ENCODE measurements around the gene TCN2.
"Not testable (repeated sequence)": the region's sequence is repeated elsewhere in the genome, so short reads cannot be mapped to it uniquely, and the experiment has no call there.

The TCN2 gene

DNA sequence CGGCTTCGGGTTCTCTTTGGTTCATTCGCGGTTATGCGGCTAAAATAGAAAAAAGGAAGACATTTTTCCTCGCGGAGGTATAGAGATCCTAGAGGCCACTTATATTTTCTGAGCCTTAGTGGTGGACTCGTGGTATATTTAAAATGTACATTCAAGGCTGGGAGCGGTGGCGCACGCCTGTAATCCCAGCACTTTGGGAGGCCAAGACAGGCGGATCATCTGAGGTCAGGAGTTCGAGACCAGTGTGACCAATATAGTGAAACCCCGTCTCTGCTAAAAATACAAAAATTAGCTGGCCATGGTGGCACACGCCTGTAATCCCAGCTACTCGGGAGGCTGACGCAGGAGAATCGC, 14.6 kb upstream of the TCN2 start:
- H3K36me3 Mint-ChIP-seq (ENCODE audit: low read depth) = peaks cover 19% of the 10 kb centered on the region
- H3K4me1 Mint-ChIP-seq, H3K27me3 Mint-ChIP-seq, H3K9me3 Mint-ChIP-seq, H3K4me3 Mint-ChIP-seq, ATAC-seq, H3K27ac Mint-ChIP-seq, DNase-seq: not testable (repeated sequence)

DNA sequence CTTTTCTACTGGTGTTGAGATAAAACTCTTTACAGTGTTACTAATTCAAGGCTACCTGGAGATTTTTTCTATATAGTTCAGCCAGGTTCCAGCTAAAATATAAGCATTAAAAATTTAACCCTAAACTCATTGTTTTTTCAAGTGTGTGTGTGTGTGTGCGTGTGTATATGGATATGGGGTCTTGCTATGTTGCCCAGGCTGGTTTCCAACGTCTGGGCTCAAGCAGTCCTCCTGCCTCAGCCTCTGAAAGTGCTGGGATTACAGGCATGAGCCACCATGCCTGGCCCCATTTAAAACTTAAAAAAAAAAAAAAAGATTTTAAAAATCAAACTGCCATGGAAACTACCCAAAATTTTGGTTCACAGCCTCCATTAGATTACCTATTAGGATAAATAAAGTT, 10.8 kb upstream of the TCN2 start:
- H3K9me3 Mint-ChIP-seq = no peaks in the 10 kb centered on the region
- H3K4me3 Mint-ChIP-seq = no peak overlapping the region
- no peaks in the 10 kb centered on the region for H3K36me3 Mint-ChIP-seq (ENCODE audit: low read depth)
- H3K27me3 Mint-ChIP-seq = no peaks in the 10 kb centered on the region
- H3K27ac Mint-ChIP-seq = no peak overlapping the region
- peaks cover 1% of the 10 kb centered on the region for H3K4me1 Mint-ChIP-seq
- DNase-seq = no peak
- ATAC-seq = no peak

DNA sequence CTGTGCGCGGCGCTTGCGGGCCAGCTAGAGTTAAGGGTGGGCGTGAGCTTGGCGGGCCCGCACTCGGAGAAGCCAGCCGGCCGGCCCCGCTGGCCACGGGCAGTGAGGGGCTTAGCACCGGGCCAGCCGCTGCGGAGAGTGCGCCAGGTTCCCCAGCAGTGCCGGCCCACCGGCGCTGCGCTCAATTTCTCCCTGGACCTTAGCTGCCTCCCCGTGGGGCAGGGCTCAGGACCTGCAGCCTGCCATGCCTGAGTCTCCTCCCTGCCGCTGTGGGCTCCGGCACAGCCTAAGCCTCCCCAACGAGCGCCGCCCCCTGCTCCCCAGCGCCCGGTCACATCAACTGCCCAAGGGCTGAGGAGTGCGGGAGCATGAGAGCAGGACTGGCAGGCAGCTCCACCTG, 10.1 kb upstream of the TCN2 start:
- no peak overlapping the region for H3K27ac Mint-ChIP-seq
- no peaks in the 10 kb centered on the region for H3K36me3 Mint-ChIP-seq (ENCODE audit: low read depth)
- H3K9me3 Mint-ChIP-seq = no peaks in the 10 kb centered on the region
- DNase-seq = no peak
- ATAC-seq = no peak
- no peaks in the 10 kb centered on the region for H3K27me3 Mint-ChIP-seq
- H3K4me1 Mint-ChIP-seq = peaks cover 1% of the 10 kb centered on the region
- no peak overlapping the region for H3K4me3 Mint-ChIP-seq

DNA sequence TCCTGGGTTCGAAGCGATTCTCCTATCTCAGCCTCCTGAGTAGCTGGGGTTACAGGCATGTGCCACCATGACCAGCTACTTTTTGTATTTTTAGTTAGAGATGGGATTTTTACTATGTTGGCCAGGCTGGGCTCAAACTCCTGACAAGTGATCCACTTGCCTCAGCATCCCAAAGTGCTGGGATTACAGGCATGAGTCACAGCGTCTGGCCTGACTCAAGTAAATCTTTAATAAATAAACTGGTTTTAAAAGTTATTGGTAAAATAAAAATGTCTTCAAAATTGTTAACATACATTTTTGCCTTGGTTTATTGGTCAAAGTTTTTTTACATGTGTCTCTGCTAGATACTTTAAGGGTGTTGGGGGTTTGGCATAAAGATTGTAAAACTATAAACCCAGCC, 8.0 kb upstream of the TCN2 start:
- no peak for ATAC-seq
- Mint-ChIP-seq H3K36me3 (ENCODE audit: low read depth) (no peaks in the 10 kb centered on the region), H3K9me3 (no peaks in the 10 kb centered on the region), H3K4me1 (peaks cover 1% of the 10 kb centered on the region), H3K4me3 (no peak overlapping the region), H3K27me3 (no peaks in the 10 kb centered on the region), H3K27ac (no peak overlapping the region)
- no peak for DNase-seq

DNA sequence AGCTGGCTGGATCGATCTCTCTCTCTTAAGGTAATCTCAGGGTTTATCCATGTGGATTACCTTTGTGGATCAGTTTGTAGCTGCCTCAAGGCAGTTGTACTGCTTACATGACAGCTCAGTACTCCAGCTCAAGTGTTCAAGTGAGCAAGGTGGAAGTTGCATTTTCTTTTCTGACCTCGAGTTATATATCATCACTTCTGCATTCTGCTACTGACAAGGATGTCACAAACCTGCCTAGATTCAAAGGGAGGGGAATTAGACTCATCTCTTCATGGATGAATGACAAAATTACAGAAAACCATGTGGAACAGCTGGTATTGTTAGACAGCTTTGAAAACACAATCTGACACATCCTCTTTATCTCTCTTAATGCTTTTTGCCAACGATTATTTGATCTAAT, 6.1 kb upstream of the TCN2 start:
- no peak for DNase-seq
- Mint-ChIP-seq H3K27ac (no peak overlapping the region), H3K36me3 (ENCODE audit: low read depth) (no peaks in the 10 kb centered on the region), H3K4me3 (no peak overlapping the region), H3K27me3 (no peaks in the 10 kb centered on the region), H3K9me3 (no peaks in the 10 kb centered on the region), H3K4me1 (peaks cover 7% of the 10 kb centered on the region)
- ATAC-seq = no peak

DNA sequence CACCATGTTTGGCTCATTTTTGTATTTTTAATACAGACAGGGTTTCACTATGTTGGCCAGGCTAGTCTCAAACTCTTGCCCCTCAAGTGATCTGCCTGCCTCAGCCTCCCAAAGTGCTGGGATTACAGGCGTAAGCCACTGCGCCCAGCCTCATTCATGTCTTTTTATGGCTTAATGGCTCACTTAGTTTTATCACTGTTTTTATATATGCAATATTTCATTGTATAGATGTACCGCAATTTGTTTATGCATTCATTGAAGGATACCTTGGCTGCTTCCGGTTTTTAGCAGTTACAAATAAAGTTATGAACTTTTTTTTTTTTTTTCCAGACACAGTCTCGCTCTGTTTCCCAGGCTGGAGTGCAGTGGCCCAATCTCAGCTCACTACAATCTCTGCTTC, 5.5 kb upstream of the TCN2 start:
- Mint-ChIP-seq H3K4me1 (peaks cover 11% of the 10 kb centered on the region), H3K4me3 (no peak overlapping the region)
- no peak for ATAC-seq

DNA sequence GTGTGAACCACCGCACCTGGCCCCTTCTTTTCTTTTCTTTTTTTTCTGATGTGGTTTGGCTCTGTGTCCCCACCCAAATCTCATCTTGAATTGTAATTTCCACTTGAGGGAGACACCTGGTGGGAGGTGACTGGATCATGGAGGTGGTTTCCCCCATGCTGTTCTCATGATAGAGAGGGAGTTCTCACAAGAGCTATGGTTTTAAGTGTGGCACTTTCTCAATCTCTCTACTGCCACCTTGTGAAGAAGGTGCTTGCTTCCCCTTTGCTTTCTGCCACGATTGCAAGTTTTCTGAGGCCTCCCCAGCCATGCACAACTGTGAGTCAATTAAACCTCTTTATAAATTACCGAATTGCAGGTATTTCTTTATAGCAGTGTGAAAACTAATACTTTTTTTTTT, 4.9 kb upstream of the TCN2 start:
- no peak for DNase-seq
- Mint-ChIP-seq H3K4me1 (peaks cover 16% of the 10 kb centered on the region), H3K36me3 (ENCODE audit: low read depth) (no peaks in the 10 kb centered on the region), H3K4me3 (peak overlapping the region; percentile 12), H3K9me3 (no peaks in the 10 kb centered on the region), H3K27ac (no peak overlapping the region), H3K27me3 (no peaks in the 10 kb centered on the region)
- ATAC-seq = no peak

More for the DNA sequence above, 5.5 kb upstream of the TCN2 start:
- Mint-ChIP-seq H3K9me3 (no peaks in the 10 kb centered on the region), H3K27ac (no peak overlapping the region), H3K36me3 (ENCODE audit: low read depth) (no peaks in the 10 kb centered on the region), H3K27me3 (no peaks in the 10 kb centered on the region)
- DNase-seq = no peak

DNA sequence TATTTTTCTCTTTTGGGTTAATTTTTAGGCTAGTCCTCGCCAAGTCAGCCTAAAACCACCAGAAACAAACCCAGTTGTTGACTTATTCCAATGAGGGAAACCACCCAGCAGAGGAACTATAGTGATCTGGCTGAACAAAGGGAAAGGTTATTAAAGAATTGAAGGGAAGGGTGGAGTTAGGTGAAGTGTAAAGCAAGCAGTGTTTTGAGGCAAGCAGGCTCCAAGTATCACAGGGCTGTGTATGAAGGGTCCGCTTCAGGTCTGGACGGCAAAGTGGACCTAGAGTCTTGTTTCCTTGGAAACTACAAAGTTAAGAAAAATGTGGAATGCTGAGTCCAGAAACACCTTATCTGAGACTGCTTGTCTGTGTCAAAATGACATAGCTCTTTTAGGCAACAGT, 3.2 kb upstream of the TCN2 start:
- Mint-ChIP-seq H3K27me3 (no peaks in the 10 kb centered on the region), H3K4me1 (peaks cover 28% of the 10 kb centered on the region), H3K9me3 (no peaks in the 10 kb centered on the region), H3K36me3 (ENCODE audit: low read depth) (no peaks in the 10 kb centered on the region), H3K4me3 (no peak overlapping the region), H3K27ac (no peak overlapping the region)
- DNase-seq (no peak), ATAC-seq (no peak)

DNA sequence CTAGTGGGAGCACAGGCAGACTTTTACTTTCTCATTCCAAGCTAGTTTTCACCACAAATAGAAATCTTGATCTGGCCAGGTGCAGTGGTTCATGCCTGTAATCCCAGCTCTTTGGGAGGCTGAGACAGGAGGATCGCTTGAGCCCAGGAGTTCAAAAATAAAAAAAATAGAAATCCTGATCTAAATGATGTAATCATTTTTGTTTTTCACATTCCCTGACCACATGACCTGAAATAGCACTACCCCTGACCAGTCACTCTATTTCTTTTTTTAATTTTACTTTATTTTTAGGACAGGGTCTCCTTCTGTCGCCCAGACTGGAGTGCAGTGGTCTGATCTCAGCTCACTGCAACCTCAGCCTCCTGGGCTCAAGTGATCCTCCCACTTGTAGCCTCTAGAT, 2.3 kb upstream of the TCN2 start:
- ATAC-seq (no peak), DNase-seq (no peak)
- Mint-ChIP-seq H3K9me3 (no peaks in the 10 kb centered on the region), H3K27me3 (peaks cover 5% of the 10 kb centered on the region), H3K36me3 (ENCODE audit: low read depth) (no peaks in the 10 kb centered on the region), H3K27ac (no peak overlapping the region), H3K4me3 (no peak overlapping the region), H3K4me1 (peaks cover 37% of the 10 kb centered on the region)

DNA sequence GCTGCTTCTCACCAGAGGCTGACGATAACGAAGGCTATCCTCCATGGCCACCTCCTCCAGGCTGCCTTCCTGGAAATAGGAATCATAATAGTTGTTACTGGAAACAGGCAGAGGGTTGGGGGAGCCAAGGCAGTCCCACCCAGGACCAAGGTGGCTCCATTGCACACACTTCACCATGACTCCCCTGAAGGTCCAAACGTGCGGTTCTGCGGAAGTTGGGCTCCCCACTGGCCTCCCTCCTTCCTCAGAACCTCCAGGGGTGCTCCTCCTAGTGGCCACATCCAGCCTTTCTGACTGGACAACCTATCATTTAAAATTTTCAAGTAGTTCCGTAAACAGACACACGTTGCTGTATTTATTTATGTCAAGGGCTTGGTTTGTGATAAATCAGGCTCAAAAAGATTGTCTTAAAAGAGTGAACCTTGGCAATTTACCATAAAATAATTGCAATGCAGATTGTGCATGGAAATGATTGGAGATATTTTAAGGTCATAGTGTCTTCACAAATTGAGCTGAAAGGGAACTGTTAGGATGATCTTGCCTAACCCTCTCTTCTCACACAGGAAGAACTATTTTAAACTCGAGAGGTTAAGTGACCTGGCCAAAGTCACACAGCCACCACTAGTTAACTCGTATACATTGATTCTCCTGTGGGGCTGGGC, 1.4 kb upstream of the TCN2 start:
- ATAC-seq (no peak), DNase-seq (peak; percentile 57)
- H3K4me3 Mint-ChIP-seq = no peak overlapping the region
- H3K36me3 Mint-ChIP-seq (ENCODE audit: low read depth) = no peaks in the 10 kb centered on the region
- H3K9me3 Mint-ChIP-seq = no peaks in the 10 kb centered on the region
- H3K27ac Mint-ChIP-seq = no peak overlapping the region
- peaks cover 8% of the 10 kb centered on the region for H3K27me3 Mint-ChIP-seq
- H3K4me1 Mint-ChIP-seq = peaks cover 41% of the 10 kb centered on the region

DNA sequence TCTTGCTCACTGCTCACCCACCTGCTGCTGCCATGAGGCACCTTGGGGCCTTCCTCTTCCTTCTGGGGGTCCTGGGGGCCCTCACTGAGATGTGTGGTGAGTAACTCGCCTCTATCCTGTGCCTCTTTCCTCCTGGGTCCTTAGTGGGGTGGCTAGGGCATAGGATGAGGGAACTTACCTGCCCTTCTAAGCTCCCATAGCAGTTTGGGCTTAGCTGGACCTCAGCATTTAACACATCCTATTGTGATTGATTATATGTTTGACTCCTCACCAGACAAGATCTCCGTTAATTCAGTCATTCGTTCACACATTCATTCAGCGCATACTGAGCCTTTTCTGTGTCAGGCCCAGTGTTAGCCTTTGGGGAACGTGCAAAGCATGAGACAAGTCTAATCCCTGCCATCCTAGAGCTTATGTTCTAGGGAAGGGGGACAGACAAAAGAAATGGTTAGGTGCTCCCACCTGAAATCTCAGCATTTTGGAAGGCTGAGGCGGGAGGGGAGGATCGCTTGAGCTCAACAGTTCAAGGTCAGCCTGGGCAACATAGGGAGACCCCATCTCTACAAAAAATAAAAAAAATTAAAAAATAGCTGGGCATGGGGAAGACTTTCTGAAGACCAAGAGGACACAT, 441 bp downstream of the TCN2 start:
- peaks cover 39% of the 10 kb centered on the region for H3K4me1 Mint-ChIP-seq
- H3K4me3 Mint-ChIP-seq = peak overlapping the region; percentile 57
- peaks cover 12% of the 10 kb centered on the region for H3K27me3 Mint-ChIP-seq
- H3K9me3 Mint-ChIP-seq = no peaks in the 10 kb centered on the region
- no peaks in the 10 kb centered on the region for H3K36me3 Mint-ChIP-seq (ENCODE audit: low read depth)
- no peak for ATAC-seq
- no peak for DNase-seq
- no peak overlapping the region for H3K27ac Mint-ChIP-seq

DNA sequence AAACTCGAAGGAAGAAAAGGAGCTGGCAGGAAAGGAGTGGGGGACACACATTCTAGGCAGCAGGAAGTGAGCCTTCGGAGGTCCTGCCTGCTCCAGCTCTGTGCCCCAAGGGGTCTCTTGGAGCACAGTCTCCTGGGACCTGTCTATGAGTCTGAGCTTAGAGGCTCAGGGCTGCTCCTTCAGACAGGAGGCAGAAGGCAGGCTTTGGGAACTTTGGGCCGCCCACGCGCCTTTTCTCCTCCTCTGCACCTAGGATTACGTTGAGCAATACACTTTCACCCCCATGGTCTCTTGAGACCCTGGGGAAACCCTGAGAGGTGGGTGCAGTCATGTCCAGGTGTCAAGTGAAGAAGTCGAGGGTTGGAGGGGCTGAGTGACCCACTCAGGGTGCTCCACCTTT, 965 bp downstream of the TCN2 start:
- Mint-ChIP-seq H3K4me3 (no peak overlapping the region), H3K27me3 (peaks cover 12% of the 10 kb centered on the region), H3K36me3 (ENCODE audit: low read depth) (no peaks in the 10 kb centered on the region), H3K9me3 (no peaks in the 10 kb centered on the region), H3K27ac (no peak overlapping the region), H3K4me1 (peaks cover 39% of the 10 kb centered on the region)
- ATAC-seq (no peak), DNase-seq (no peak)

DNA sequence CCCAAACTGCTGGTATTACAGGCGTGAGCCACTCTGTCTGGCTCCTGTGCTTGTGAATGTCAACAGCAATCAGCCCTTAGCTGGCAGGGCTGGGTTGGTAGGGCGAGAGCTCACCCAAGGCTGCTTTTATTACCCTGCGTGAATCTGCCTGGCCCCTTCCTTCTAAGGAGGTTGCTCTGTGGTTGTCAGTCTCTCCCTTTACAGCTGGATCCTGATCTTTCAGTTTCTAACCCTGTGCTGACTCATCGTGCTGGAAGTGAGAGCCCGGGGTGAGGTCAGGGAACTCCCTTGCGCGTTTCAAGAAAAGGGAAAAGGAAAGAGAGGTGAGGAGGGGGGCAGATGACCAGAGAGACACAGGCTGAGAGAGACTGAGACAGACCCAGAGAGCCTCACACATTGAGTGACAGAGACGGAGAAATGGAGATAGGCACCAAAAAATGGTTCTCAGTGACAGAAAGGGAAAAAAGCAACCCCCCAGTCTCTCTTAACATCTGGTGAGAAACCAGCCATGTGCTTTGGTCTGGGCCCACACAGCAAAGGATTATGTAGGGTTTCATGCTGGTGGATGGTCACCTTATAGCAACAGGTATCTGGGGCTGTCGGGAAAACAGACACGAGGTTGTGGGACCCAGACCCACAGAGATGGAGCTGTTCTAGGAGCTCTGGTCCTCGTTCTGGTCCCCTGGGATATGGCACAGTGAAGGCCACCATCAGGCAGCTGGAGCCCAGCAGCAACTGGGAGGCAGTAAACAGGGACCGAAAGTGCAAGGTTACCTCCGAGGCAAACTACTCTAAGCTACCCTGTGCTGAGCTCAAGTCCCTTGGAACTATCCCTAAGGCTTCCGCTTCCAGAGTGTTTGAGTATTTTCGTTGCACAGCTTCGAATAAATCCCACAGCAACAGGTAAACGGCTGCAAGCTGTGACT, 2.5 kb downstream of the TCN2 start:
- peak; percentile 68 for ATAC-seq
- Mint-ChIP-seq H3K9me3 (no peaks in the 10 kb centered on the region), H3K36me3 (ENCODE audit: low read depth) (no peaks in the 10 kb centered on the region), H3K4me3 (no peak overlapping the region), H3K4me1 (peaks cover 39% of the 10 kb centered on the region), H3K27me3 (peaks cover 12% of the 10 kb centered on the region), H3K27ac (peak overlapping the region; percentile 31)
- DNase-seq = peak; percentile 23

DNA sequence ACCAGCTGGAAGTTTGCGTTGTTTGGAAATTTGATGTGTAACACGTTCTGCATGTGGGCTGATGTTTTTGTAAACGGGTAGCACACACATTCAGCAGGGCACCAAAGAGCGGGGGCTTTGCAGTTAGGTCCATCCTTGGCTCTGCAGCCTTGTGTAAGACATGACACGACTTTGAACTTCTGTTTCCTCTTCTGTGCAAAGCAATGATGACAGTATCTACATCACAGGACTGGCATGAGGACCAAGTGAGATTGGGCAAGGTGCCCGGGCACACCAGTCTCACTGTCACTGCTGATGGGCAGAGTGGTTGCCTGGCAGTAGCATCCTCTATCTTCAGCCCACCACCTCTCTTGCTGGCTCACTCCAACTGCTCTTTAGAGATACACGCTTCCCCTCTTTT, 3.3 kb downstream of the TCN2 start:
- ATAC-seq (no peak), DNase-seq (no peak)
- Mint-ChIP-seq H3K36me3 (ENCODE audit: low read depth) (no peaks in the 10 kb centered on the region), H3K4me1 (peaks cover 39% of the 10 kb centered on the region), H3K27ac (no peak overlapping the region), H3K4me3 (no peak overlapping the region), H3K9me3 (no peaks in the 10 kb centered on the region), H3K27me3 (peaks cover 12% of the 10 kb centered on the region)

DNA sequence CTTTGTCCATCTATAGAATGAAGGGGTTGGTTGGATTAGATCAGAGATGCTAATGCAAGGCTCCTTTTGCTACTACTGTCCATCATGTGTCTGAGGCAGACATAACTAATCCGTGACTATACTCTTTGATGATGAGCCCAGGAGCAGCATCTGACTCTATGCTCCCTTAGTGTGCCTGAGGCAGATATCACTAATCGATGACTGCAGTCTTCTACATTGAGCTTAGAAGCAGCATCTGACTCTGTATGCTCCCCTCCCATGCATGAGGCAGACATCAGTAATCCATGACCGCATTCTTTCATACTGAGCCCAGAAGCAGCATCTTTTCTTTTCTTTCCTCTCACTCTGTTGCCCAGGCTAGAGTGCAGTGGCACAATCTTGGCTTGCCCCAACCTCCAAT, 4.2 kb downstream of the TCN2 start:
- no peak for DNase-seq
- no peak overlapping the region for H3K27ac Mint-ChIP-seq
- no peaks in the 10 kb centered on the region for H3K36me3 Mint-ChIP-seq (ENCODE audit: low read depth)
- H3K27me3 Mint-ChIP-seq = peaks cover 14% of the 10 kb centered on the region
- peaks cover 32% of the 10 kb centered on the region for H3K4me1 Mint-ChIP-seq
- H3K4me3 Mint-ChIP-seq = no peak overlapping the region
- no peaks in the 10 kb centered on the region for H3K9me3 Mint-ChIP-seq
- ATAC-seq = no peak

Data from activated naive CD8-positive, alpha-beta T cell treated with anti-CD3 and anti-CD28 coated beads, Interleukin-2, amount 50 U/mL, for 24 hours (primary cell).